HepG2 (cell line): ENCODE data around the gene FSCN2. TPM values are rescaled to one million over a fixed set of nuclear protein-coding genes. Genes with fewer than 3 reads are reported as not detected.

Experiments used
- IKZF4 ChIP-seq: sonication (generic); formaldehyde crosslinking; IDR thresholded peaks from 2 replicates; pipeline ENCODE4 v1.5.1; 2020; ENCODE audit warnings: borderline replicate concordance, mild to moderate bottlenecking, low read depth, missing genetic modification reagents; ENCODE audit errors: not compliant biosample characterization
- KLF11 ChIP-seq: IDR thresholded peaks from 2 replicates; pipeline ENCODE4 v1.6.1; 2016; ENCODE audit warnings: missing compliant biosample characterization
- MBNL3 ChIP-seq: fragments of 250-450 bp; sonication (Bioruptor Pico); conservative IDR thresholded peaks from 2 replicates; pipeline ENCODE4 v1.8.0; 2022; ENCODE audit warnings: mild to moderate bottlenecking, inconsistent platforms
- SOX5 ChIP-seq: IDR thresholded peaks from 2 replicates; pipeline ENCODE4 v1.6.1; 2016; ENCODE audit warnings: borderline replicate concordance
- SRSF1 ChIP-seq: fragments of 200-400 bp; formaldehyde crosslinking; optimal IDR thresholded peaks from 2 replicates; pipeline ENCODE3; 2017; ENCODE audit warnings: mild to moderate bottlenecking, low read depth, low read length, moderate library complexity
- TRIM24 ChIP-seq: sonication (generic); formaldehyde crosslinking; IDR thresholded peaks from 2 replicates; pipeline ENCODE4 v1.8.0; 2022; ENCODE audit warnings: mild to moderate bottlenecking, missing genetic modification reagents
- ZFP36 ChIP-seq: fragments of 150-350 bp; IDR thresholded peaks from 2 replicates; pipeline ENCODE4 v1.6.1; 2018; ENCODE audit warnings: borderline replicate concordance, low read length, low read depth; ENCODE audit not compliant: partially characterized antibody
- ZNF235 ChIP-seq: sonication (generic); formaldehyde crosslinking; IDR thresholded peaks from 2 replicates; pipeline ENCODE4 v1.8.1; 2023; ENCODE audit warnings: mild to moderate bottlenecking, missing genetic modification reagents, borderline replicate concordance
- polyA plus RNA-seq, 8 experiments: library from polyadenylated mRNA; depleted of rRNA in 3 of 8; stranded (reverse) in 7 of 8; unstranded in 1 of 8; fragments of >200 nt; fragmentation: Illumina TruSeq in 4 of 8; extraction: Trizol in 4 of 8; gene quantifications; 2 replicates each; pipeline versions ENCODE4 v1.2.1 to v1.2.3, GENCODE V29; 2011 to 2016; ENCODE audit warnings: low read depth in 4 of 8, missing spikeins in 1 of 8, mixed read lengths in 1 of 8; ENCODE audit not compliant: insufficient read depth in 1 of 8
- total RNA-seq, 5 experiments: library from RNA; depleted of rRNA; stranded (reverse); fragments of >200 nt; fragmentation: Illumina TruSeq; extraction: Trizol; gene quantifications; 2 replicates each; pipeline ENCODE4 v1.2.3, GENCODE V29; 2016; ENCODE audit warnings: low read depth in 1 of 5
- TF ChIP-seq, protein P1 (sequence below): IDR thresholded peaks from 2 replicates; pipeline ENCODE4 v1.4.0; 2020; ENCODE audit warnings: mild to moderate bottlenecking, missing genetic modification reagents
- TF ChIP-seq, protein P2 (sequence below), 2 experiments: sonication (generic) in 1 of 2; formaldehyde crosslinking in 1 of 2; IDR thresholded peaks; 2 replicates each; pipeline versions ENCODE4 v1.4.0 to v1.6.1; 2018 to 2020; ENCODE audit warnings: missing genetic modification reagents in 2 of 2, borderline replicate concordance in 1 of 2, low read depth in 1 of 2, mild to moderate bottlenecking in 1 of 2, missing biosample characterization in 1 of 2
- TF ChIP-seq, protein P3 (sequence below): sonication (generic); formaldehyde crosslinking; IDR thresholded peaks from 2 replicates; pipeline ENCODE4 v1.4.0; 2020; ENCODE audit warnings: missing genetic modification reagents, borderline replicate concordance
- TF ChIP-seq, protein P4 (sequence below): fragments of 450-650 bp; IDR thresholded peaks from 2 replicates; pipeline ENCODE4 v1.6.1; 2017

FSCN2 gene
- total and polyA plus RNA-seq, 2 of the 13 experiments (the other 11 are each of a cell fraction or from before 2014, with no cell fraction given), result 0.09 TPM; not detected in 1

DNA sequence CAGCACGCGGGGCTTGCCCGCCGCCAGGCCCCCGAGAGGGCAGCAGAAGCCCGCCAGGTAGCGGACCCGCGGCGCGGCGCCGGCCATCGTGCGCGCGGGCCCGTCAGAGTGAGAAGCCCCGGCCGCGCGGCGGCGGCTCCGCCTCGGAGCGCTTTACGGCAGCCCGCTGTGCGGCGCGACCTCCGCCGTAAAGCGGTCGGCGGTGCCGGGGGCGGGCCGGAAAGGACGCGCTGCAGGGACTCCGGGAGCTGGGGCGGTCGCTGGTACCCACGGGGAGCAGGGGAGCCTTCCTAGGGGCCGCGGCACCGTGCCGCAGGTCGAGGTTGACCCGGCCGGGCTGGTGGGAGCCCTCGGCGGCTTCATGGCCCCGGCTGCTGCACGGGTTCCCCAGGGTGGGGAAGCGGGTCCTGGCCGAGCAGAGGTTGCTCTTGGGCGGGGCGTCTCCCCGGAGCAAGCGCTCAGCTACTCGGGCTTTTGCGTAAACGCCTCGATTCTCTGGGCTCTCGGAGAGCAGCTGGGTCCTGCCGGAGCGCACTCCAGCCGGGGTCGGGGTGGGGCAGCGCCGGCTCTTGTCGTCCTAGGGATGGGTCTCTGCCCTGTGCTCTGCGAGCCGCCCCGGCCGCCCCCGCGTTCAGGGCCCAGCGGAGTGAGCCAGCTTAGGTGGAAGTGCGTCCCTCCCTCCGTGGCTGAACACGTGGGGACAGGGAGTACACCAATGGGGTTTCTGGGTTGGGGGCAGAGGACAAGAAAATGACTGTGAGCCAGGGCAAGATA, 24.3 kb downstream of the FSCN2 start, which contains the start of gene FAAP100 (continued):
- TF ChIP-seq, protein P1, sequence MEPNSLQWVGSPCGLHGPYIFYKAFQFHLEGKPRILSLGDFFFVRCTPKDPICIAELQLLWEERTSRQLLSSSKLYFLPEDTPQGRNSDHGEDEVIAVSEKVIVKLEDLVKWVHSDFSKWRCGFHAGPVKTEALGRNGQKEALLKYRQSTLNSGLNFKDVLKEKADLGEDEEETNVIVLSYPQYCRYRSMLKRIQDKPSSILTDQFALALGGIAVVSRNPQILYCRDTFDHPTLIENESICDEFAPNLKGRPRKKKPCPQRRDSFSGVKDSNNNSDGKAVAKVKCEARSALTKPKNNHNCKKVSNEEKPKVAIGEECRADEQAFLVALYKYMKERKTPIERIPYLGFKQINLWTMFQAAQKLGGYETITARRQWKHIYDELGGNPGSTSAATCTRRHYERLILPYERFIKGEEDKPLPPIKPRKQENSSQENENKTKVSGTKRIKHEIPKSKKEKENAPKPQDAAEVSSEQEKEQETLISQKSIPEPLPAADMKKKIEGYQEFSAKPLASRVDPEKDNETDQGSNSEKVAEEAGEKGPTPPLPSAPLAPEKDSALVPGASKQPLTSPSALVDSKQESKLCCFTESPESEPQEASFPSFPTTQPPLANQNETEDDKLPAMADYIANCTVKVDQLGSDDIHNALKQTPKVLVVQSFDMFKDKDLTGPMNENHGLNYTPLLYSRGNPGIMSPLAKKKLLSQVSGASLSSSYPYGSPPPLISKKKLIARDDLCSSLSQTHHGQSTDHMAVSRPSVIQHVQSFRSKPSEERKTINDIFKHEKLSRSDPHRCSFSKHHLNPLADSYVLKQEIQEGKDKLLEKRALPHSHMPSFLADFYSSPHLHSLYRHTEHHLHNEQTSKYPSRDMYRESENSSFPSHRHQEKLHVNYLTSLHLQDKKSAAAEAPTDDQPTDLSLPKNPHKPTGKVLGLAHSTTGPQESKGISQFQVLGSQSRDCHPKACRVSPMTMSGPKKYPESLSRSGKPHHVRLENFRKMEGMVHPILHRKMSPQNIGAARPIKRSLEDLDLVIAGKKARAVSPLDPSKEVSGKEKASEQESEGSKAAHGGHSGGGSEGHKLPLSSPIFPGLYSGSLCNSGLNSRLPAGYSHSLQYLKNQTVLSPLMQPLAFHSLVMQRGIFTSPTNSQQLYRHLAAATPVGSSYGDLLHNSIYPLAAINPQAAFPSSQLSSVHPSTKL (CRISPR knock-in tag), result peak; percentile 6
- TF ChIP-seq MBNL3, result no peak
- no peak for TF ChIP-seq TRIM24
- TF ChIP-seq KLF11 (CRISPR knock-in tag), result peak; percentile 23; the same call in 1 of the 2 replicates
- TF ChIP-seq, protein P2, sequence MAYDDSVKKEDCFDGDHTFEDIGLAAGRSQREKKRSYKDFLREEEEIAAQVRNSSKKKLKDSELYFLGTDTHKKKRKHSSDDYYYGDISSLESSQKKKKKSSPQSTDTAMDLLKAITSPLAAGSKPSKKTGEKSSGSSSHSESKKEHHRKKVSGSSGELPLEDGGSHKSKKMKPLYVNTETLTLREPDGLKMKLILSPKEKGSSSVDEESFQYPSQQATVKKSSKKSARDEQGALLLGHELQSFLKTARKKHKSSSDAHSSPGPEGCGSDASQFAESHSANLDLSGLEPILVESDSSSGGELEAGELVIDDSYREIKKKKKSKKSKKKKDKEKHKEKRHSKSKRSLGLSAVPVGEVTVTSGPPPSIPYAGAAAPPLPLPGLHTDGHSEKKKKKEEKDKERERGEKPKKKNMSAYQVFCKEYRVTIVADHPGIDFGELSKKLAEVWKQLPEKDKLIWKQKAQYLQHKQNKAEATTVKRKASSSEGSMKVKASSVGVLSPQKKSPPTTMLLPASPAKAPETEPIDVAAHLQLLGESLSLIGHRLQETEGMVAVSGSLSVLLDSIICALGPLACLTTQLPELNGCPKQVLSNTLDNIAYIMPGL (CRISPR knock-in tag; IDR thresholded peaks at IDR 0.05; ENCODE audit: borderline replicate concordance in 1 of 2, low read depth in 1 of 2), result peak in 1 of 2 experiments; percentile 57; a peak in 2 of 4 replicates
- TF ChIP-seq, protein P3, sequence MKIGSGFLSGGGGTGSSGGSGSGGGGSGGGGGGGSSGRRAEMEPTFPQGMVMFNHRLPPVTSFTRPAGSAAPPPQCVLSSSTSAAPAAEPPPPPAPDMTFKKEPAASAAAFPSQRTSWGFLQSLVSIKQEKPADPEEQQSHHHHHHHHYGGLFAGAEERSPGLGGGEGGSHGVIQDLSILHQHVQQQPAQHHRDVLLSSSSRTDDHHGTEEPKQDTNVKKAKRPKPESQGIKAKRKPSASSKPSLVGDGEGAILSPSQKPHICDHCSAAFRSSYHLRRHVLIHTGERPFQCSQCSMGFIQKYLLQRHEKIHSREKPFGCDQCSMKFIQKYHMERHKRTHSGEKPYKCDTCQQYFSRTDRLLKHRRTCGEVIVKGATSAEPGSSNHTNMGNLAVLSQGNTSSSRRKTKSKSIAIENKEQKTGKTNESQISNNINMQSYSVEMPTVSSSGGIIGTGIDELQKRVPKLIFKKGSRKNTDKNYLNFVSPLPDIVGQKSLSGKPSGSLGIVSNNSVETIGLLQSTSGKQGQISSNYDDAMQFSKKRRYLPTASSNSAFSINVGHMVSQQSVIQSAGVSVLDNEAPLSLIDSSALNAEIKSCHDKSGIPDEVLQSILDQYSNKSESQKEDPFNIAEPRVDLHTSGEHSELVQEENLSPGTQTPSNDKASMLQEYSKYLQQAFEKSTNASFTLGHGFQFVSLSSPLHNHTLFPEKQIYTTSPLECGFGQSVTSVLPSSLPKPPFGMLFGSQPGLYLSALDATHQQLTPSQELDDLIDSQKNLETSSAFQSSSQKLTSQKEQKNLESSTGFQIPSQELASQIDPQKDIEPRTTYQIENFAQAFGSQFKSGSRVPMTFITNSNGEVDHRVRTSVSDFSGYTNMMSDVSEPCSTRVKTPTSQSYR, result no peak
- TF ChIP-seq SRSF1, result peak; percentile 28
- TF ChIP-seq, protein P4, sequence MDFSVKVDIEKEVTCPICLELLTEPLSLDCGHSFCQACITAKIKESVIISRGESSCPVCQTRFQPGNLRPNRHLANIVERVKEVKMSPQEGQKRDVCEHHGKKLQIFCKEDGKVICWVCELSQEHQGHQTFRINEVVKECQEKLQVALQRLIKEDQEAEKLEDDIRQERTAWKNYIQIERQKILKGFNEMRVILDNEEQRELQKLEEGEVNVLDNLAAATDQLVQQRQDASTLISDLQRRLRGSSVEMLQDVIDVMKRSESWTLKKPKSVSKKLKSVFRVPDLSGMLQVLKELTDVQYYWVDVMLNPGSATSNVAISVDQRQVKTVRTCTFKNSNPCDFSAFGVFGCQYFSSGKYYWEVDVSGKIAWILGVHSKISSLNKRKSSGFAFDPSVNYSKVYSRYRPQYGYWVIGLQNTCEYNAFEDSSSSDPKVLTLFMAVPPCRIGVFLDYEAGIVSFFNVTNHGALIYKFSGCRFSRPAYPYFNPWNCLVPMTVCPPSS, result no peak
- peak; percentile 88 for TF ChIP-seq ZNF235 (CRISPR knock-in tag)
- TF ChIP-seq IKZF4 (CRISPR knock-in tag), result peak; percentile 78
- no peak for TF ChIP-seq ZFP36
- TF ChIP-seq SOX5, result no peak; the same call in 1 of the 2 replicates
